T47D (cell line): Measurements from ENCODE around the gene TBC1D5.
"Not testable (repeated sequence)": the region's sequence is repeated elsewhere in the genome, so short reads cannot be mapped to it uniquely, and the experiment has no call there.

Source experiments
- DNase-seq, 2 experiments: peaks; one replicate each; pipeline versions ENCODE4 v3.0.0 to v3.0.0-alpha.2; 2011 to 2012; ENCODE audit warnings: low read depth in 1 of 2, low spot score in 1 of 2
- JUND ChIP-seq: IDR thresholded peaks from 2 replicates; pipeline ENCODE4 v1.6.1; 2012; ENCODE audit warnings: low read depth
- in situ Hi-C: cut with HindIII; loops from 2 replicates; pipeline ENCODE4 v1.10.0; 2016; ENCODE audit warnings: low sequenced_read_pairs, low pct_unique_long_range_greater_than_20kb

TBC1D5 gene

GRCh38 chr3:17742102-17742879 lies at the start of gene TBC1D5:
TSS of gene TBC1D5 (minus strand) at chr3:17742631. CDS start at chr3:17508570, 234,061 bp downstream.
- peak; percentile 81 to 98 for DNase-seq
- 0 out of 2 replicates have a peak, but pooled peaks have one; percentile 27 for TF ChIP-seq JUND
- in situ Hi-C loops = no loop called here

GRCh38 chr3:17783426-17783825 lies 41.0 kb upstream of the TBC1D5 start:
- TF ChIP-seq JUND = no peak
- no peak for DNase-seq
- in situ Hi-C loops = no loop called here

GRCh38 chr3:17782751-17783150 lies 40.3 kb upstream of the TBC1D5 start:
- TF ChIP-seq JUND = no peak
- DNase-seq = no peak
- in situ Hi-C loops = no loop called here

DNA sequence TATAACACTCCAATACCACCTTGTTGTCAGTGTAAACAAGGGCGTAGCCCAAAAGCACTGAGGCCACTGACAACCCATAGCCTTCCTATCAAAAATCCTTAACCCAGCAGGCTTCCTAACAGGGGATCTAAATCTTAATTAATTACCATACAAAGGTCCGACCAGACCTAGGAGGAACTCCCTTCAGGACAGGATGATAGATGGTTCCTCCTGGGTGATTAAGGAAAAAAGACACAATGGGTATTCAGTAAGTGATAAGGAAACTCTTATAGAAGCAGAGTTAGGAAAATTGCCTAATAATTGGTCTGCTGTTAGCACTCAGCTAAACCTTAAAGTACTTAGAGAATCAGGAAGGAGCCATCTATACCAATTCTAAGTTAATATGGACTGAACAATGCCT lies 37.9 kb upstream of the TBC1D5 start:
- DNase-seq, in situ Hi-C loops: not testable (repeated sequence)

- in situ Hi-C loops = not testable (repeated sequence)
- DNase-seq = peak in 1 of 2 experiments; percentile 12
Observed at GRCh38 chr3:17779304-17780250, 37.1 kb upstream of the TBC1D5 start.

- DNase-seq, in situ Hi-C loops: not testable (repeated sequence)
Observed at GRCh38 chr3:17777326-17777725, 34.9 kb upstream of the TBC1D5 start.

GRCh38 chr3:17775073-17775472 lies 32.6 kb upstream of the TBC1D5 start:
- DNase-seq = no peak
- no peak for TF ChIP-seq JUND
- in situ Hi-C loops = no loop called here

- DNase-seq, in situ Hi-C loops: not testable (repeated sequence)
Observed at GRCh38 chr3:17774180-17774910, 31.9 kb upstream of the TBC1D5 start.

DNA sequence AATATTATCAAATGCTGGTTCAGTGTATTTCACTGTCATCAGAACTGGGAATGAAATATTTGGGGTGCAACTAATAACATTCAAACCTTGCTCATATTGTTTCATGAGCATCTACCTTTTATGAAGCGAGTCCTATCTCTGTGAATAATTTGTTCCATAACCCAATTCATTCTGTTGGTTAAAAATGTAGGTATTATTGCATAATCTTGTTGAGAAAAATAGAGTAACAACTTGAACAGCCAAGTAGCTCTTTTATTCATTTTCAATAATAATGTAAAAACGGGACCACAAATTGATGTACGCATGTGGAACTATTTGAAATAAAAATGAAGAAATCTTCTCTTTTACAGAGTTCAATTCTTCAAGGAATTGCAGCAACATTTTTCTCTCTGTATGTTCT lies 30.1 kb upstream of the TBC1D5 start:
- in situ Hi-C loops = no loop called here
- no peak for TF ChIP-seq JUND
- no peak for DNase-seq

GRCh38 chr3:17771177-17772017 lies 29.0 kb upstream of the TBC1D5 start:
- TF ChIP-seq JUND = no peak
- no peak for DNase-seq
- in situ Hi-C loops = no loop called here

- no peak for TF ChIP-seq JUND
- DNase-seq = no peak
- in situ Hi-C loops = no loop called here
Observed at GRCh38 chr3:17770682-17771081, 28.3 kb upstream of the TBC1D5 start.
